Ishikawa (cell line): Measurements from ENCODE around the gene SGTA.

Experiments used
- CEBPB ChIP-seq: IDR thresholded peaks from 2 replicates; pipeline ENCODE4 v1.6.1; 2012
- CREB1 ChIP-seq: IDR thresholded peaks from 2 replicates; pipeline ENCODE4 v1.6.1; 2012; ENCODE audit warnings: low read depth
- EGR1 ChIP-seq: IDR thresholded peaks from 2 replicates; pipeline ENCODE4 v1.6.1; 2012
- EP300 ChIP-seq: IDR thresholded peaks from 2 replicates; pipeline ENCODE4 v1.6.1; 2012; ENCODE audit warnings: borderline replicate concordance
- FOXM1 ChIP-seq: IDR thresholded peaks from 2 replicates; pipeline ENCODE4 v1.6.1; 2012; ENCODE audit warnings: low read depth, borderline replicate concordance
- NFIC ChIP-seq: IDR thresholded peaks from 2 replicates; pipeline ENCODE4 v1.6.1; 2012
- RAD21 ChIP-seq: IDR thresholded peaks from 2 replicates; pipeline ENCODE4 v1.6.1; 2012; ENCODE audit warnings: low read depth
- TAF1 ChIP-seq: IDR thresholded peaks from 2 replicates; pipeline ENCODE4 v1.6.1; 2012; ENCODE audit warnings: low read depth, mild to moderate bottlenecking
- TCF12 ChIP-seq: IDR thresholded peaks from 2 replicates; pipeline ENCODE4 v1.6.1; 2012; ENCODE audit warnings: low read depth
- TEAD4 ChIP-seq: IDR thresholded peaks from 2 replicates; pipeline ENCODE4 v1.6.1; 2012
- YY1 ChIP-seq: IDR thresholded peaks from 2 replicates; pipeline ENCODE4 v1.6.1; 2012; ENCODE audit warnings: low read depth
- ZBTB7A ChIP-seq: IDR thresholded peaks from 2 replicates; pipeline ENCODE4 v1.6.1; 2012; ENCODE audit warnings: low read depth
- TF ChIP-seq, protein P1 (sequence below): IDR thresholded peaks from 2 replicates; pipeline ENCODE4 v1.6.1; 2012; ENCODE audit warnings: low read depth, mild to moderate bottlenecking
- TF ChIP-seq, protein P2 (sequence below): IDR thresholded peaks from 2 replicates; pipeline ENCODE4 v1.6.1; 2012
- TF ChIP-seq, protein P3 (sequence below): IDR thresholded peaks from 2 replicates; pipeline ENCODE4 v1.6.1; 2012

Gene SGTA

DNA sequence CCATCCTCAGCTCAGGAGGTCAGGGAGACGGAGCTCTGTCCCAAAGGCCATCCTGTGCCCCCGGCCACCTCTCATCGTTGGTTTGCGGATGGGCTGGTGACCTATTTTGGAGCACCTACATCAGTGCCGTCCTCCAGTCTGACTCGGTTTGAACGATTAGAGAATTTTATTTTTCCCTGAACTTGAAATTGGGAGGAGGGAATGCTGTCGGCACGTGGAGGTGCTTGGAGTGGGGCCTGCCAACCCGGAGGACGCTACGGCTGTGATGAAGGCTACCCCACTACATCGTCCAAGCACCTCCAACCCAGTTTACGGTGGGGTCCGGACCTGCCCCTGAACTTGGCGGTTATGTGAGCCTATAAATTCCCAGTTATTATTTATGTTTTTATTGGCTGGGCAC lies 33.6 kb upstream of the SGTA start:
- no peak for TF ChIP-seq FOXM1
- no peak for TF ChIP-seq NFIC
- TF ChIP-seq, protein P1, sequence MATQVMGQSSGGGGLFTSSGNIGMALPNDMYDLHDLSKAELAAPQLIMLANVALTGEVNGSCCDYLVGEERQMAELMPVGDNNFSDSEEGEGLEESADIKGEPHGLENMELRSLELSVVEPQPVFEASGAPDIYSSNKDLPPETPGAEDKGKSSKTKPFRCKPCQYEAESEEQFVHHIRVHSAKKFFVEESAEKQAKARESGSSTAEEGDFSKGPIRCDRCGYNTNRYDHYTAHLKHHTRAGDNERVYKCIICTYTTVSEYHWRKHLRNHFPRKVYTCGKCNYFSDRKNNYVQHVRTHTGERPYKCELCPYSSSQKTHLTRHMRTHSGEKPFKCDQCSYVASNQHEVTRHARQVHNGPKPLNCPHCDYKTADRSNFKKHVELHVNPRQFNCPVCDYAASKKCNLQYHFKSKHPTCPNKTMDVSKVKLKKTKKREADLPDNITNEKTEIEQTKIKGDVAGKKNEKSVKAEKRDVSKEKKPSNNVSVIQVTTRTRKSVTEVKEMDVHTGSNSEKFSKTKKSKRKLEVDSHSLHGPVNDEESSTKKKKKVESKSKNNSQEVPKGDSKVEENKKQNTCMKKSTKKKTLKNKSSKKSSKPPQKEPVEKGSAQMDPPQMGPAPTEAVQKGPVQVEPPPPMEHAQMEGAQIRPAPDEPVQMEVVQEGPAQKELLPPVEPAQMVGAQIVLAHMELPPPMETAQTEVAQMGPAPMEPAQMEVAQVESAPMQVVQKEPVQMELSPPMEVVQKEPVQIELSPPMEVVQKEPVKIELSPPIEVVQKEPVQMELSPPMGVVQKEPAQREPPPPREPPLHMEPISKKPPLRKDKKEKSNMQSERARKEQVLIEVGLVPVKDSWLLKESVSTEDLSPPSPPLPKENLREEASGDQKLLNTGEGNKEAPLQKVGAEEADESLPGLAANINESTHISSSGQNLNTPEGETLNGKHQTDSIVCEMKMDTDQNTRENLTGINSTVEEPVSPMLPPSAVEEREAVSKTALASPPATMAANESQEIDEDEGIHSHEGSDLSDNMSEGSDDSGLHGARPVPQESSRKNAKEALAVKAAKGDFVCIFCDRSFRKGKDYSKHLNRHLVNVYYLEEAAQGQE, result no peak
- TF ChIP-seq, protein P2, sequence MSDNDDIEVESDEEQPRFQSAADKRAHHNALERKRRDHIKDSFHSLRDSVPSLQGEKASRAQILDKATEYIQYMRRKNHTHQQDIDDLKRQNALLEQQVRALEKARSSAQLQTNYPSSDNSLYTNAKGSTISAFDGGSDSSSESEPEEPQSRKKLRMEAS, result no peak
- no peak for TF ChIP-seq CREB1
- TF ChIP-seq RAD21, result no peak

DNA sequence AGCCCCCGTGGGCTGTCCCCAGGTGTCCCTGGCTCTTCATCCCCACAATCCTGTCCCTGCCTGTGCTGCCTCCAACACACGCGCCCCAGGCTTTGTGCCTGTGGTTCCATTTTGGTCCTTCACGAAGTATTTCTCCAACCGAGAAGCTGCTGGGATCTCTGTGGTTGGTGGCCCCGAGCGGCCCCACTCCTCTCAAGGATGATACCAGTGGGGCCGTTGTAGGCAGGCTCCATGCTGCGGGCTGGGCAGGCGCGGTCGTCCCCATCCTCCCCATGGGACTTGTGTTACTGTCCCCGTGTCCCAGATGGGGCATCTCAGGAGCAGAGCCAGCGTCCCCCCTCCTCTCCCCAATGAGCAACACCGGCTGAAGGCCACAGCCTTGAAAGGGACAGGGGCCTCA lies 32.9 kb upstream of the SGTA start:
- TF ChIP-seq FOXM1 (no peak), TEAD4 (no peak), CEBPB (no peak), YY1 (no peak), ZBTB7A (no peak), EGR1 (no peak), EP300 (no peak), CREB1 (no peak), RAD21 (no peak), TAF1 (no peak), TCF12 (no peak), NFIC (no peak)
- TF ChIP-seq, protein P2, result no peak
- TF ChIP-seq, protein P3, sequence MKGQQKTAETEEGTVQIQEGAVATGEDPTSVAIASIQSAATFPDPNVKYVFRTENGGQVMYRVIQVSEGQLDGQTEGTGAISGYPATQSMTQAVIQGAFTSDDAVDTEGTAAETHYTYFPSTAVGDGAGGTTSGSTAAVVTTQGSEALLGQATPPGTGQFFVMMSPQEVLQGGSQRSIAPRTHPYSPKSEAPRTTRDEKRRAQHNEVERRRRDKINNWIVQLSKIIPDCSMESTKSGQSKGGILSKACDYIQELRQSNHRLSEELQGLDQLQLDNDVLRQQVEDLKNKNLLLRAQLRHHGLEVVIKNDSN, result no peak
- TF ChIP-seq, protein P1, result no peak

DNA sequence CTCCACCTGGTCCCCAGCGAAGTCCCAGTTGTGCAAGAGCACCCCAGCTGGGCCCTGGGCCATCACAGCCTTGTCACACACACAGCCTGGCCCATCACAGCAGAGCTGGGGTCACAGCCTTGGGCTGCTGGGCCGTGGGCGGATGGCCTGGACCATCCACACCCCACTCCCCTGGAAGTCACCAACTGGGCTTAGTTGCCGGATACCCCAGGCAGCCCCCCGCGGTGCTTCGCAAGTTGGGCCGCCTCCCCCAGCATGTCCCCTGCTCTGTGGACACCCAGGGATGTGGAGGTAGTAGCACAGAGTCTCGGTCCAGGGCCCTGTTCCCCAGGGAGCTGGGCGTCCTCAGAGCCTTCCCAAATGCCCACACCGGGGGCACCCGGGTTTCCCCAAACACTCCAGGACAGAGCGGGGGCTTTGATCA lies 32.1 kb upstream of the SGTA start:
- TF ChIP-seq TCF12 (no peak), CREB1 (no peak), YY1 (no peak), FOXM1 (no peak), TAF1 (no peak), NFIC (no peak), CEBPB (no peak), EGR1 (no peak), TEAD4 (no peak)
- TF ChIP-seq, protein P2, result no peak
- TF ChIP-seq, protein P3, result no peak

DNA sequence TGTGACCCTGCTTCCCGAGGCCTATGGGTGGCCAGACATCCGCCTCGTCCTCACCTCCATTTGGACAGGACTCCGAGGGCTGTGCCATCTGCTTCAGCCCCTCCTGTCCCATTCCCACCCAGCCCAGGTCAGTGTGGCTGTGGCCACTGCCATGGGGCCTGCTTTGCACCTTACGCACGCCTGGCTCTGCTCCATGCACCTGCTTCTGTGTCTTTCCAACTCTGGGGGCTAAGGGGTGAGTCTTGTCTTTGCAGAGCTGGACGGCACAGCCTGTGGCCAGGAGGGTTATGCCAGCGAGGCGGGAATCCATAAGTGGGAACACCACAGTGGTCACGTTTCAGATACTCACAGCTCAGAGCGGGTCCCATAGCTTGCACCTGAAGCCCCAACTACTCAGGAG lies 31.4 kb upstream of the SGTA start:
- TF ChIP-seq CEBPB (no peak), FOXM1 (no peak), TEAD4 (no peak), EGR1 (no peak), ZBTB7A (no peak), RAD21 (no peak), YY1 (no peak), EP300 (no peak), CREB1 (no peak), NFIC (no peak), TCF12 (no peak), TAF1 (no peak)
- TF ChIP-seq, protein P1, result no peak
- TF ChIP-seq, protein P3, result no peak
- TF ChIP-seq, protein P2, result no peak
